GM23338 (cell line): Measurements from ENCODE around the gene TNNT3. TPM values are rescaled to one million over a fixed set of nuclear protein-coding genes. Genes with fewer than 3 reads are reported as not detected.

ENCODE experiments used
- ATAC-seq: fragments of 200-7000 bp; cut with Tn5 transposase; 3 replicates; pipeline ENCODE4 v1.9.1; 2020
- DNase-seq: peaks from one replicate; pipeline ENCODE4 v3.0.0-alpha.2; 2015; ENCODE audit warnings: low spot score
- H2AFZ ChIP-seq: fragments of 200-600 bp; sonication (generic); 2 replicates; pipeline ENCODE4 v1.8.0; 2016; ENCODE audit warnings: antibody characterized with exemption, mild to moderate bottlenecking, moderate library complexity
- H3F3A ChIP-seq: fragments of 200-600 bp; sonication (generic); replicated peaks from 2 replicates; pipeline ENCODE4 v1.8.0; 2017; ENCODE audit warnings: antibody characterized with exemption, mixed run types, low read depth
- H3K27ac ChIP-seq: fragments of 200-600 bp; sonication (generic); 2 replicates; pipeline ENCODE4 v1.6.1; 2016; ENCODE audit warnings: low read depth
- H3K27me3 ChIP-seq: fragments of 200-600 bp; sonication (generic); 2 replicates; pipeline ENCODE4 v1.8.0; 2016; ENCODE audit warnings: mild to moderate bottlenecking, mixed run types, moderate library complexity; ENCODE audit not compliant: insufficient read depth
- H3K36me3 ChIP-seq: fragments of 200-600 bp; sonication (generic); 2 replicates; pipeline ENCODE4 v1.8.0; 2016; ENCODE audit warnings: mild to moderate bottlenecking; ENCODE audit not compliant: insufficient read depth
- H3K4me1 ChIP-seq: fragments of 200-600 bp; sonication (generic); 2 replicates; pipeline ENCODE4 v1.8.0; 2016; ENCODE audit warnings: mild to moderate bottlenecking, moderate library complexity; ENCODE audit not compliant: insufficient read depth
- H3K4me2 ChIP-seq: fragments of 200-600 bp; sonication (generic); 2 replicates; pipeline ENCODE4 v1.7.1; 2017; ENCODE audit warnings: mixed run types
- H3K4me3 ChIP-seq: fragments of 200-600 bp; sonication (generic); 2 replicates; pipeline ENCODE4 v1.6.1; 2016; ENCODE audit warnings: mixed run types
- H3K79me2 ChIP-seq: fragments of 200-600 bp; sonication (generic); replicated peaks from 2 replicates; pipeline ENCODE4 v1.8.0; 2017; ENCODE audit warnings: mild to moderate bottlenecking; ENCODE audit not compliant: insufficient read depth
- H3K9me2 ChIP-seq: fragments of 200-600 bp; sonication (generic); 2 replicates; pipeline ENCODE4 v1.8.0; 2017; ENCODE audit not compliant: insufficient read depth
- H4K20me1 ChIP-seq: fragments of 200-600 bp; sonication (generic); replicated peaks from 2 replicates; pipeline ENCODE4 v1.8.0; 2017; ENCODE audit warnings: mild to moderate bottlenecking; ENCODE audit not compliant: insufficient read depth
- H3K27ac Mint-ChIP-seq: 2 replicates; pipeline ENCODE4 v1.8.0; 2020; ENCODE audit warnings: inconsistent platforms, mild to moderate bottlenecking, moderate library complexity, mixed read lengths
- H3K27me3 Mint-ChIP-seq: 3 replicates; pipeline ENCODE4 v1.8.0; 2022; ENCODE audit warnings: low read depth, mild to moderate bottlenecking, moderate library complexity, mixed read lengths, inconsistent platforms; ENCODE audit not compliant: insufficient read depth, poor library complexity
- H3K36me3 Mint-ChIP-seq: 3 replicates; pipeline ENCODE4 v1.8.0; 2021; ENCODE audit warnings: low read depth, mild to moderate bottlenecking, inconsistent platforms, moderate library complexity, mixed read lengths
- H3K4me1 Mint-ChIP-seq: 3 replicates; pipeline ENCODE4 v1.8.0; 2020; ENCODE audit warnings: mild to moderate bottlenecking, inconsistent platforms, mixed read lengths
- H3K4me3 Mint-ChIP-seq: 3 replicates; pipeline ENCODE4 v1.8.0; 2021; ENCODE audit warnings: moderate library complexity, mild to moderate bottlenecking, inconsistent platforms, mixed read lengths
- H3K9me3 Mint-ChIP-seq: 3 replicates; pipeline ENCODE4 v1.8.0; 2020; ENCODE audit warnings: moderate library complexity, mild to moderate bottlenecking, inconsistent platforms, mixed read lengths
- CREB1 ChIP-seq: fragments of 250-450 bp; sonication (Bioruptor Pico); IDR thresholded peaks from 2 replicates; pipeline ENCODE4 v1.5.0; 2020; ENCODE audit warnings: low read depth, mild to moderate bottlenecking, moderate library complexity
- EZH2 ChIP-seq: fragments of 200-600 bp; sonication (generic); IDR thresholded peaks from one replicate; pipeline ENCODE4 v1.8.0; 2017; ENCODE audit warnings: antibody characterized with exemption, mild to moderate bottlenecking, low read depth; ENCODE audit not compliant: unreplicated experiment
- EZH2phosphoT487 ChIP-seq: fragments of 200-600 bp; sonication (generic); IDR thresholded peaks from one replicate; pipeline ENCODE4 v1.8.1; 2018; ENCODE audit warnings: antibody characterized with exemption; ENCODE audit not compliant: unreplicated experiment
- JUNB ChIP-seq: IDR thresholded peaks from one replicate; pipeline ENCODE4 v1.6.1; 2016; ENCODE audit warnings: antibody characterized with exemption; ENCODE audit not compliant: unreplicated experiment
- NANOG ChIP-seq: IDR thresholded peaks from 2 replicates; pipeline ENCODE4 v1.6.1; 2016; ENCODE audit warnings: antibody characterized with exemption, borderline replicate concordance
- POLR2AphosphoS5 ChIP-seq: IDR thresholded peaks from 2 replicates; pipeline ENCODE4 v1.6.1; 2016; ENCODE audit warnings: antibody characterized with exemption, low read depth
- ZNF114 ChIP-seq: fragments of 250-450 bp; sonication (Bioruptor Pico); IDR thresholded peaks from 2 replicates; pipeline ENCODE4 v1.5.0; 2020; ENCODE audit warnings: mild to moderate bottlenecking, moderate library complexity
- ZNF331 ChIP-seq: fragments of 250-450 bp; sonication (Bioruptor Pico); IDR thresholded peaks from 2 replicates; pipeline ENCODE4 v1.5.0; 2020; ENCODE audit warnings: low read depth, mild to moderate bottlenecking, moderate library complexity
- polyA plus RNA-seq: library from polyadenylated mRNA; unstranded; fragments of >200 nt; fragmentation: Nextera tagmentation; extraction: Ambion mirVana; gene quantifications from 2 replicates; pipeline ENCODE4 v1.2.1, GENCODE V29; 2016
- total RNA-seq: library from RNA; depleted of rRNA; stranded (reverse); fragments of >200 nt; shearing (Covaris generic); gene quantifications from 2 replicates; pipeline ENCODE4 v1.2.3, GENCODE V29; 2014
- TF ChIP-seq, protein P1 (sequence below): IDR thresholded peaks from 2 replicates; pipeline ENCODE4 v1.6.1; 2016; ENCODE audit warnings: antibody characterized with exemption
- TF ChIP-seq, protein P2 (sequence below), 2 experiments: fragments of 200-600 bp in 1 of 2; sonication (generic) in 1 of 2; conservative IDR thresholded peaks; 2 replicates each; pipeline versions ENCODE4 v1.5.1 to v1.6.1; 2016 to 2017; ENCODE audit warnings: antibody characterized with exemption in 2 of 2, low read depth in 2 of 2, mild to moderate bottlenecking in 2 of 2, moderate library complexity in 1 of 2
- TF ChIP-seq, protein P3 (sequence below): fragments of 250-450 bp; sonication (Bioruptor Pico); IDR thresholded peaks from 2 replicates; pipeline ENCODE4 v1.5.0; 2020; ENCODE audit warnings: mild to moderate bottlenecking, moderate library complexity

Gene TNNT3
- total and polyA plus RNA-seq, 2 experiments from 2014 or later: not detected

DNA sequence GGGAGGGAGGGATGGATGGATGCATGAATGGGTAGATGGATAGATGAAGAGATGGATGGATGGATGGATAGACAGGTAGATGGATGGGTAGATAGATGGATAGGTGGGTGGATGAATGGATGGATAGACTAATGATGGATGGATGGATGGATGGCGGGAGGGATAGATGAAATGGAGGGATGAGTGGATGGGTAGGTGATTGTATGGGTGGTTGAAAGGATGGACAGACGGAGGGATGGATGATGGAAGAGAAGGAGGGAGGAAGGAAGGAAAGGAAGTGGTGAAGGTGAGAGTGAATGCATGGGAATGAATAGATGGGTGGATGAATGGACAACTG is 3.7 kb upstream of the TNNT3 start:
- H3K4me2 ChIP-seq: no peak overlapping the region
- H3F3A ChIP-seq: no peaks in the 10 kb centered on the region
- no peaks in the 10 kb centered on the region for H3K79me2 ChIP-seq
- peaks cover 6% of the 10 kb centered on the region; the same call in 2 of the 3 replicates for H3K9me3 Mint-ChIP-seq
- TF ChIP-seq, protein P1, sequence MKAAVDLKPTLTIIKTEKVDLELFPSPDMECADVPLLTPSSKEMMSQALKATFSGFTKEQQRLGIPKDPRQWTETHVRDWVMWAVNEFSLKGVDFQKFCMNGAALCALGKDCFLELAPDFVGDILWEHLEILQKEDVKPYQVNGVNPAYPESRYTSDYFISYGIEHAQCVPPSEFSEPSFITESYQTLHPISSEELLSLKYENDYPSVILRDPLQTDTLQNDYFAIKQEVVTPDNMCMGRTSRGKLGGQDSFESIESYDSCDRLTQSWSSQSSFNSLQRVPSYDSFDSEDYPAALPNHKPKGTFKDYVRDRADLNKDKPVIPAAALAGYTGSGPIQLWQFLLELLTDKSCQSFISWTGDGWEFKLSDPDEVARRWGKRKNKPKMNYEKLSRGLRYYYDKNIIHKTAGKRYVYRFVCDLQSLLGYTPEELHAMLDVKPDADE: no peak
- TF ChIP-seq JUNB (no peak), NANOG (no peak), ZNF114 (CRISPR knock-in tag) (no peak), ZNF331 (CRISPR knock-in tag) (no peak), EZH2 (no peak), POLR2AphosphoS5 (no peak), EZH2phosphoT487 (no peak), CREB1 (no peak)
- TF ChIP-seq, protein P2, sequence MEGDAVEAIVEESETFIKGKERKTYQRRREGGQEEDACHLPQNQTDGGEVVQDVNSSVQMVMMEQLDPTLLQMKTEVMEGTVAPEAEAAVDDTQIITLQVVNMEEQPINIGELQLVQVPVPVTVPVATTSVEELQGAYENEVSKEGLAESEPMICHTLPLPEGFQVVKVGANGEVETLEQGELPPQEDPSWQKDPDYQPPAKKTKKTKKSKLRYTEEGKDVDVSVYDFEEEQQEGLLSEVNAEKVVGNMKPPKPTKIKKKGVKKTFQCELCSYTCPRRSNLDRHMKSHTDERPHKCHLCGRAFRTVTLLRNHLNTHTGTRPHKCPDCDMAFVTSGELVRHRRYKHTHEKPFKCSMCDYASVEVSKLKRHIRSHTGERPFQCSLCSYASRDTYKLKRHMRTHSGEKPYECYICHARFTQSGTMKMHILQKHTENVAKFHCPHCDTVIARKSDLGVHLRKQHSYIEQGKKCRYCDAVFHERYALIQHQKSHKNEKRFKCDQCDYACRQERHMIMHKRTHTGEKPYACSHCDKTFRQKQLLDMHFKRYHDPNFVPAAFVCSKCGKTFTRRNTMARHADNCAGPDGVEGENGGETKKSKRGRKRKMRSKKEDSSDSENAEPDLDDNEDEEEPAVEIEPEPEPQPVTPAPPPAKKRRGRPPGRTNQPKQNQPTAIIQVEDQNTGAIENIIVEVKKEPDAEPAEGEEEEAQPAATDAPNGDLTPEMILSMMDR (conservative IDR thresholded peaks at IDR 0.05; ENCODE audit: low read depth in 2 of 2): no peak
- TF ChIP-seq, protein P3, sequence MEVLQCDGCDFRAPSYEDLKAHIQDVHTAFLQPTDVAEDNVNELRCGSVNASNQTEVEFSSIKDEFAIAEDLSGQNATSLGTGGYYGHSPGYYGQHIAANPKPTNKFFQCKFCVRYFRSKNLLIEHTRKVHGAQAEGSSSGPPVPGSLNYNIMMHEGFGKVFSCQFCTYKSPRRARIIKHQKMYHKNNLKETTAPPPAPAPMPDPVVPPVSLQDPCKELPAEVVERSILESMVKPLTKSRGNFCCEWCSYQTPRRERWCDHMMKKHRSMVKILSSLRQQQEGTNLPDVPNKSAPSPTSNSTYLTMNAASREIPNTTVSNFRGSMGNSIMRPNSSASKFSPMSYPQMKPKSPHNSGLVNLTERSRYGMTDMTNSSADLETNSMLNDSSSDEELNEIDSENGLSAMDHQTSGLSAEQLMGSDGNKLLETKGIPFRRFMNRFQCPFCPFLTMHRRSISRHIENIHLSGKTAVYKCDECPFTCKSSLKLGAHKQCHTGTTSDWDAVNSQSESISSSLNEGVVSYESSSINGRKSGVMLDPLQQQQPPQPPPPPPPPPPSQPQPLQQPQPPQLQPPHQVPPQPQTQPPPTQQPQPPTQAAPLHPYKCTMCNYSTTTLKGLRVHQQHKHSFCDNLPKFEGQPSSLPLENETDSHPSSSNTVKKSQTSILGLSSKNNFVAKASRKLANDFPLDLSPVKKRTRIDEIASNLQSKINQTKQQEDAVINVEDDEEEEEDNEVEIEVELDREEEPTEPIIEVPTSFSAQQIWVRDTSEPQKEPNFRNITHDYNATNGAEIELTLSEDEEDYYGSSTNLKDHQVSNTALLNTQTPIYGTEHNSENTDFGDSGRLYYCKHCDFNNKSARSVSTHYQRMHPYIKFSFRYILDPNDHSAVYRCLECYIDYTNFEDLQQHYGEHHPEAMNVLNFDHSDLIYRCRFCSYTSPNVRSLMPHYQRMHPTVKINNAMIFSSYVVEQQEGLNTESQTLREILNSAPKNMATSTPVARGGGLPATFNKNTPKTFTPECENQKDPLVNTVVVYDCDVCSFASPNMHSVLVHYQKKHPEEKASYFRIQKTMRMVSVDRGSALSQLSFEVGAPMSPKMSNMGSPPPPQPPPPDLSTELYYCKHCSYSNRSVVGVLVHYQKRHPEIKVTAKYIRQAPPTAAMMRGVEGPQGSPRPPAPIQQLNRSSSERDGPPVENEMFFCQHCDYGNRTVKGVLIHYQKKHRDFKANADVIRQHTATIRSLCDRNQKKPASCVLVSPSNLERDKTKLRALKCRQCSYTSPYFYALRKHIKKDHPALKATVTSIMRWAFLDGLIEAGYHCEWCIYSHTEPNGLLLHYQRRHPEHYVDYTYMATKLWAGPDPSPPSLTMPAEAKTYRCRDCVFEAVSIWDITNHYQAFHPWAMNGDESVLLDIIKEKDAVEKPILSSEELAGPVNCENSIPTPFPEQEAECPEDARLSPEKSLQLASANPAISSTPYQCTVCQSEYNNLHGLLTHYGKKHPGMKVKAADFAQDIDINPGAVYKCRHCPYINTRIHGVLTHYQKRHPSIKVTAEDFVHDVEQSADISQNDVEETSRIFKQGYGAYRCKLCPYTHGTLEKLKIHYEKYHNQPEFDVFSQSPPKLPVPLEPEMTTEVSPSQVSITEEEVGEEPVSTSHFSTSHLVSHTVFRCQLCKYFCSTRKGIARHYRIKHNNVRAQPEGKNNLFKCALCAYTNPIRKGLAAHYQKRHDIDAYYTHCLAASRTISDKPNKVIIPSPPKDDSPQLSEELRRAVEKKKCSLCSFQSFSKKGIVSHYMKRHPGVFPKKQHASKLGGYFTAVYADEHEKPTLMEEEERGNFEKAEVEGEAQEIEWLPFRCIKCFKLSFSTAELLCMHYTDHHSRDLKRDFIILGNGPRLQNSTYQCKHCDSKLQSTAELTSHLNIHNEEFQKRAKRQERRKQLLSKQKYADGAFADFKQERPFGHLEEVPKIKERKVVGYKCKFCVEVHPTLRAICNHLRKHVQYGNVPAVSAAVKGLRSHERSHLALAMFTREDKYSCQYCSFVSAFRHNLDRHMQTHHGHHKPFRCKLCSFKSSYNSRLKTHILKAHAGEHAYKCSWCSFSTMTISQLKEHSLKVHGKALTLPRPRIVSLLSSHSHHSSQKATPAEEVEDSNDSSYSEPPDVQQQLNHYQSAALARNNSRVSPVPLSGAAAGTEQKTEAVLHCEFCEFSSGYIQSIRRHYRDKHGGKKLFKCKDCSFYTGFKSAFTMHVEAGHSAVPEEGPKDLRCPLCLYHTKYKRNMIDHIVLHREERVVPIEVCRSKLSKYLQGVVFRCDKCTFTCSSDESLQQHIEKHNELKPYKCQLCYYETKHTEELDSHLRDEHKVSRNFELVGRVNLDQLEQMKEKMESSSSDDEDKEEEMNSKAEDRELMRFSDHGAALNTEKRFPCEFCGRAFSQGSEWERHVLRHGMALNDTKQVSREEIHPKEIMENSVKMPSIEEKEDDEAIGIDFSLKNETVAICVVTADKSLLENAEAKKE (CRISPR knock-in tag): no peak
- no peaks in the 10 kb centered on the region for H3K4me1 Mint-ChIP-seq
- no peaks in the 10 kb centered on the region for H4K20me1 ChIP-seq
- no peak overlapping the region for H3K4me3 ChIP-seq
- no peaks in the 10 kb centered on the region; the same call in 2 of the 3 replicates for H3K36me3 Mint-ChIP-seq
- peaks cover 5% of the 10 kb centered on the region for H3K27me3 Mint-ChIP-seq
- H3K27ac ChIP-seq: no peak overlapping the region
- H3K4me1 ChIP-seq: no peaks in the 10 kb centered on the region
- no peaks in the 10 kb centered on the region for H3K36me3 ChIP-seq
- H3K9me2 ChIP-seq: no peaks in the 10 kb centered on the region
- DNase-seq (no peak), ATAC-seq (no peak)
- no peaks in the 10 kb centered on the region for H3K27me3 ChIP-seq
- no peak overlapping the region for H3K4me3 Mint-ChIP-seq
- H3K27ac Mint-ChIP-seq: no peak overlapping the region
- H2AFZ ChIP-seq: no peak overlapping the region
